ENCODE results near the gene SETBP1.

DNA sequence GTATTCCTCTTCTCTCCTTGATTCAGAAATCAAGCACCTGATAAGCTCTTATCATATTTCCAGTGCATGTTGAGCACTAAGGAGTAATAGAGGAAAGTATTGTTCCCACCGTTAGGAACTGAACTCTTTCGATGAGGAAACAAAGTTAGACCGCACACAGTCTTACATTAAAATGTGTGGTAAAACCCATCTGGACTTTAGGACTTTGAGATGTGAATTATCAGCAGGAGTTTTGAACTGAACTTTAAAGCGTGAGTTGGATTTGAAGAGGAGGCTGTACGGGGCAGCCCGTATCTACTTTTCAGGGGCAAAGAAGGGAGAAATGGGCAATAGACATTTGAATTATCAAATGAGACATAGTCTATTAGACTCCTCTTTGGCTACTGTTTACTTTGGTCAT, 134.4 kb downstream of the SETBP1 start:
- TF ChIP-seq, protein P1, sequence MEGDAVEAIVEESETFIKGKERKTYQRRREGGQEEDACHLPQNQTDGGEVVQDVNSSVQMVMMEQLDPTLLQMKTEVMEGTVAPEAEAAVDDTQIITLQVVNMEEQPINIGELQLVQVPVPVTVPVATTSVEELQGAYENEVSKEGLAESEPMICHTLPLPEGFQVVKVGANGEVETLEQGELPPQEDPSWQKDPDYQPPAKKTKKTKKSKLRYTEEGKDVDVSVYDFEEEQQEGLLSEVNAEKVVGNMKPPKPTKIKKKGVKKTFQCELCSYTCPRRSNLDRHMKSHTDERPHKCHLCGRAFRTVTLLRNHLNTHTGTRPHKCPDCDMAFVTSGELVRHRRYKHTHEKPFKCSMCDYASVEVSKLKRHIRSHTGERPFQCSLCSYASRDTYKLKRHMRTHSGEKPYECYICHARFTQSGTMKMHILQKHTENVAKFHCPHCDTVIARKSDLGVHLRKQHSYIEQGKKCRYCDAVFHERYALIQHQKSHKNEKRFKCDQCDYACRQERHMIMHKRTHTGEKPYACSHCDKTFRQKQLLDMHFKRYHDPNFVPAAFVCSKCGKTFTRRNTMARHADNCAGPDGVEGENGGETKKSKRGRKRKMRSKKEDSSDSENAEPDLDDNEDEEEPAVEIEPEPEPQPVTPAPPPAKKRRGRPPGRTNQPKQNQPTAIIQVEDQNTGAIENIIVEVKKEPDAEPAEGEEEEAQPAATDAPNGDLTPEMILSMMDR (IDR thresholded peaks at IDR 0.05; ENCODE audit: low read depth, low read length) = no peak
- TF ChIP-seq POLR2A (IDR thresholded peaks at IDR 0.05; ENCODE audit: extremely low read depth, insufficient read length) = no peak
- TF ChIP-seq, protein P2, sequence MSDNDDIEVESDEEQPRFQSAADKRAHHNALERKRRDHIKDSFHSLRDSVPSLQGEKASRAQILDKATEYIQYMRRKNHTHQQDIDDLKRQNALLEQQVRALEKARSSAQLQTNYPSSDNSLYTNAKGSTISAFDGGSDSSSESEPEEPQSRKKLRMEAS (IDR thresholded peaks at IDR 0.05; ENCODE audit: low read depth, low read length) = no peak

Data from NB4 (cell line).